IMR-90 (cell line): Measurements from ENCODE around the gene CNNM1.

ENCODE experiments used
- CEBPB ChIP-seq: IDR thresholded peaks from 2 replicates; pipeline ENCODE4 v1.6.1; 2012; ENCODE audit warnings: low read depth, low read length, improper control_type of control experiment
- CHD1 ChIP-seq: IDR thresholded peaks from 2 replicates; pipeline ENCODE4 v1.6.1; 2012; ENCODE audit warnings: low read depth, low read length, improper control_type of control experiment
- CTCF ChIP-seq: conservative IDR thresholded peaks from 2 replicates; pipeline ENCODE4 v1.5.1; 2012; ENCODE audit warnings: mild to moderate bottlenecking, low read depth, low read length, improper control_type of control experiment
- MAFK ChIP-seq: IDR thresholded peaks from 2 replicates; pipeline ENCODE4 v1.6.1; 2012; ENCODE audit warnings: low read depth, low read length, improper control_type of control experiment
- RAD21 ChIP-seq: IDR thresholded peaks from 2 replicates; pipeline ENCODE4 v1.6.1; 2012; ENCODE audit warnings: low read length, improper control_type of control experiment

GRCh38 chr10:99389729-99390480, 60.7 kb downstream of the CNNM1 start:
- no peak for TF ChIP-seq CTCF
- no peak for TF ChIP-seq CHD1
- TF ChIP-seq MAFK = no peak
- no peak for TF ChIP-seq RAD21
- TF ChIP-seq CEBPB = no peak
